GM18499 (cell line): ENCODE results near the gene CEP152.
"Not testable (repeated sequence)": the region's sequence is repeated elsewhere in the genome, so short reads cannot be mapped to it uniquely, and the experiment has no call there.

Experiments used
- ATAC-seq: cut with Tn5 transposase; IDR thresholded peaks from one replicate; pipeline ENCODE4 v1.9.1; 2021; ENCODE audit warnings: moderate number of reproducible peaks; ENCODE audit not compliant: insufficient read depth, unreplicated experiment

CEP152 gene

DNA sequence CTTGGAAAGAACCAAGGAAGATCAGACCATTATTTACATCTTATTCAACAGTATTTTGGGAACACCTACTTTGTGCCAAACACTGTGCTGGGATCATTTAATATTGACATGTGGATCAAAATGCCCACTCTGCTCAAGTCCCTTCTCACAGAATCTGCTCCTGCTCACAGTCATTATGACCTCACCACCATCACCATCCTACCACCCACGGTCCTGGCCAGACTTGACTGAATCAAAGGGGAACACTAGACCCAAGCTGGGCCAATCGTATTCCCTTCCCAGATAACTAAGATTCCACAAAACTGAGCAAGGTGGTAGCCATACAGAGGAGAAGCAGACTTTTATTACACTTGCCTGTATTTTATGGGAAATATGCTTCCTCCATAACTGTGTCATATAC lies 3.4 kb upstream of the CEP152 start:
- no peak for ATAC-seq

DNA sequence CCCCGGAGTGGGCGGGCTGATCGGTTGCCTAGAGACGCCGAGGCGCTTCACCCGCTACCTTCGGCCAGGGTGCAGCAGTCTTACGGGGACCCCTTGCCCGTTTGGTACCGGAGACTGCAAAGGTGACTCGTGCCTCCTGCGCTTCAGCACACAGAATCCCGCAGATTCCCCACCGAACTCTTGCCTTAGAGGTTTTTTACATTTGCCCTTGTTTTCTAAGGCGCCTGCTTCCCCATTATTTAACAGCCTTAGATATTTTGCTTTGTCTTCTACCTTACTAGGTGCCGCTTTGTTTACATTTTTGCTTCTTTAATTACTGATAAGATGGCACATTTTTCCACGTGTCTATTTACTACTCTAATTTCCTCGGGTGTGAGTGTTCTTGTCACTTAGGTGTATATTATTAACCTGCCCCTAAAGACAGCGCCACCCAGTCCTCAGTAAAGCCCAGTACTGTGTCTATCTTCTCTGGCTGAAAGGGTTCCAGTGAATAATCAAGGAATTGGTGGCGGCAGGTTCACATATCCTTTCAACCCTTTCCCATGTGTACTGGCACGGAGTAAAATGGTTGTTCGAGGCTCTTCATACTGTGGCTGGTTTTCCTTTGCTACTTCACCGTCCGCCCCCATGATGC lies 573 bp upstream of the CEP152 start:
- ATAC-seq, result no peak

DNA sequence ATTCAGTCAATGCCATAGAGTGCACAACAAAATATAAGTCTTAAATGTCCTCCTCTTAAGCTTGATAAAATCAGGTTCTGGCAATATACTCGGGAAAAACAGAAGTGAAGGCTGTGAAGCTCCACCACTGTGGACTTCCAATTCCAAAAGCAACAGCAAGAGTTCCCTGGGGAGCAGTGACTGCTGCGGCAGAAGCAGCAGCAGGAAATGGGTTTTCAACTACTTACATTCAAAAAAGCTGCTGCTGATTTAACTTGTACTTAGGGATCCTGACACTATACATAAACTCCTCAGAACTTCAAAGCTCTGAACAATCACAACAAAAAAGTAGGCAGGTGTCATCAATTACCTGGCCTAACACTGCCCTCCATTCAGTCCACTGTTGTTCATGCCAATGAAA lies 4.7 kb downstream of the CEP152 start:
- ATAC-seq, result no peak

DNA sequence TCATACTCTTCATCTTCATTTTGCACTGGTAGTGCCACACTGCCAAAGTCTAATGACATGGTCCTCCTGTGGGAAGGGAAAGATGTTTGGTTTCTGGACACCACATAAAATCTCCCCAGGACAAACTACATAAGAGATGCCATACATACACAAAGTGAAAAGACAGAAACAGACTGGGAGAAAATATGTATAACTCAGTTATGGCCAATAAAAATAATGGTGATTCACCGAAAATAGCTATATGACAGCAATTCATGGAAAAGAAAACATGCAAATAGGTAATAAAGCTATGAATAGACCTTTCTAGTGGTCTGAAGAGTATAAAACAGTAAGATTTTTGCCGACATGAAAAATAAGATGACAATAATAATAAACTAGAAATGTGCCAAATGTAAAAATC lies 5.3 kb downstream of the CEP152 start:
- ATAC-seq, result no peak

DNA sequence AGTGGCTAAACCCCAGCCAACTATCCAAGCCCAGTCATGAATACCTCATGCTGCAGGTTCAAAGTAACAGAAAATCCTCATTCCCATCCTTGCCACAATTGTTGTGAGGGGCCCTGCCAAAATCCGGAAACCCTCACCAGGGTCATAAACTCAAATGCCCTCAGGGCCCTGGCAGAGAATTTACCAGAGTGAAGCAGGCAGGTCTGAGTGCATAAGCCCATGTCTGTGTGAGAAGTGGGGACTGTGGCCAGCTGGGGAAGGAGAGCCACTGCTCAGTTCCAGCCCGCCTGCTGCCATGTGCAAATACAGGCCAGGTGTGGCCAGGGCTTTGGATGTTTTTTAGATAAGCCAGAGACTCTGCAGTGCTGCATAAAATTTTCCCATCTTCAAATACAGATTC lies 7.0 kb downstream of the CEP152 start:
- no peak for ATAC-seq

DNA sequence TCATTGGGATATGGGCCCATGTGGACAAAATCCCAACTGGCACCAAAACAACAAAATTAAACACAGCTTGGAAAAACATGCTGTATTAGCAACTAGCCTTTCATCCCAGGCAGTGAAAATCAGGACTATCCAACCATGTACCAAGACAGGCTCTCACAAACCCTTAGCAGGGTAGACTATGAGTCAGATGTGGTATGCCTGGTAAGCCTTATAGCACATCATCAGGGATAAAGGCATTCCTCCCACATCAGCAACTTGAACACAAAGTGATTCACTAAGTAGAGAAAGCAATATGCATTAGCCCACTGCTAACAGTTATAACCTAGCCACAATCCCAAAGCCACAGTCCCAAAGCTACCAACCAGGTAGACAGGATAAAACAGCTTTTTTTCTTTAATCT lies 8.0 kb downstream of the CEP152 start:
- ATAC-seq, result no peak

DNA sequence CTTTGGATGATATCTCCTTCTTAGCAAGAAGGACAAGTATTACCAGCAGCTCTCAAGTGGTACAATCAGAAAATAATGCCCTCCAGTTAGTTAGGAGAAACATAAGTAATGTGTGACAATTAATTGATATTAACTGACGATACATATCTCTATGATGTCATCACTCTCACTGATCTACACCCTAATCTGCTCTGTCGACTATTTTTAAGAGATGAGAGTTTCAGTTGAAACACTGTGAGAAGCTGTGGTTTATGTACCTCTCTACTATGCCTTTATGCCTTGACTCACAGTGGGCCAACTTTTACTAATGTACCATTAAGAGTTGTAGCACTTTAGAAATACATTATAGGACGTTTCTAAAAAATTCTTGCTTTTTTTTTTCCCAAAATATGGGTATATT lies 8.6 kb downstream of the CEP152 start:
- no peak for ATAC-seq

DNA sequence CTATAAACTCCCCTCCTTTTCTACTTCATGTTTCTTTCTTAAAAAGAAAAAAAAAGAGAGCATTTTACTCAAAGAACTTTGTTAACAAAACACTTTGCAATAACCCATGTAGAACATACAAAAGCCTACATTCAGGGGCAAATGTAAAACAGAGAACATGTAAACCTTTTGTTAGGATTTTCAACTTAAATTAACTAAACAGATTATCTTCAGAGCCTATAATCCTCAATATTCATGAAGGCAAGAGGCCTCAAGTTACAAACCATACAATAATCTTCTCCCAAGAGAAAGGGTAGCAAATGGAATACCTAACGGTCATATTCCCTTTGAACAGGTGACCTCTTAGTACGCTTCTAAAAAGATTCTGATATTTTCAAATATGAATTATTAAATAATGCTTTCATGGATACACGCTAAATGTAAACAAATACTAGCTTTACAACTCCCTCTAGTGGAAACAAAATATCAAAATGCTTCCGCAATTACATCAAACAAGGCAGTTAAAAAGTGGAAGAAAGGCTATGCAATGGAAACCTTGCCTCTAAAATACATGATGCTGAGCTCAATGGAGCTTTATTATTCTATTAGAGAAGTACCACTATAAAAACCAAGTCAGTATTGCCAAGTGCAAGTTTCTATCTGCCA lies 9.9 kb downstream of the CEP152 start:
- ATAC-seq, result no peak

DNA sequence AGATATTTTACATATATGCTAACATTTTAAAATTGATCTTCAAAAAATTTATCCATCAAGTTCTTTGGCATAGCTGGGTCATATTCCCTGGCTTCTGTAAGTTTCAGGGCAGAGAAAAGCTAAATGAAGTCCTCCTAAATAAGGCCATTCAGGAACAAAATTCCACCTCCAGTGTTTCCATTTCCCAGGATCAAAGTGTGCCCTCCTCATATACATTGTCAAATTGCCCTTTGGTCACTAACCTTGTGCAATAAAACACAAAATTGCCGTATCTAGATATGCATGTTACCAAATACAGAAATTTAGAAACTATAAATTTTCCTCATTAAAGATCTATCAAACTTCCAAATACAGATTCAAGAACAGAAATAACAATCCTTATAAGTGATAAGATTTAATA lies 10.6 kb downstream of the CEP152 start:
- no peak for ATAC-seq

DNA sequence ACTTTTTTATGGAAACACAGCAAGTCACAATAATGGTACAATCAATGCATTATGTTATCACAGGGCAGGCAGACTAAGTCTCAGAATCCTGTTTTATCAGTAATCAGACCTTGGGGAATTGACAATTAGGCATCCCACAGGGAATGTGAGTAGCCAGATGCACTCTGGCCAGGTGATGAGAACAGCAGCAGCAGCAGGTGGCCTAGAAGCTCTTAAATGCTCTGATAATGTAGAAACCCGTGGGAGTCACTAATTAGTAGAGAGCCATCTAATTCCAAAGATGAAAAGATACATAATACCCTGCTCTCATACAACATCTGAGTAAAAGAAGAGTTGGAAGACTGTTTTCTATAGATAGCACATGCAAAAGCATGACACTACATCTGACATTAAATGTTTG lies 12.6 kb downstream of the CEP152 start:
- no peak for ATAC-seq

DNA sequence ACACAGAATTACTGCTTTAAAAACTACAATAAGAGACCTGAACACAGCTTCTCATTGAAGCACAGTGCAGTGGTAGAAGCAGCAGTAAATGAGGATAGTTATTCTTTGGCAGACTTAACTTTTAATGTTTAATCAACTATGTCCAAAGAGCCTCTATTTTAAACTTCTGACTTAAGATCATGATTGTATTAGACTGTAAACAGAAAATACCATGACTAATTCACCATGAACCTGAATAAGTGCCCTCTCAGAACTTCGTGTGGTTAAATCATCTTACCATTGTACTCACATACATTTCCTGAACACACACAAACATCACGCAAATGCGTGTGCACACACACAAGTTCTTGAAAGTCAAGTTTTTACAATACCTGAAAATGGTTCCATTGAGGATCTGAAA lies 13.9 kb downstream of the CEP152 start:
- no peak for ATAC-seq

DNA sequence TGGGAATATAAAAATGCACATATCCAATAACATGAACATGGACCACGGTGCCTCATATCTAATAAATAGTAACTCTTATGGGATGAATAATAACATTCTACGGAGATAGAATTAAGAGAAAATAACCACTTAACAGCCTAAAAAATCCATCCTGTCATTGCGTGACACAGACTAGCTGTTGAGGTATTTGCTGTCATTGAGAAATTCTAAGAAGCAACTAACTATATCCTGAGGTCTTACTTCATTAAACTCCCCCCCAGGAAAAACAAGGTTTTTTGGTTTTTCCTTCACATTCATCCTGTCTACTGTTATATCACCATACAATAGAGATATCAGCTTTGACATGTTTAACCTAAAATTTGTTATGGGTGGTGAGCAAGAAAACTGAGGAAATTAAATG lies 14.3 kb downstream of the CEP152 start:
- ATAC-seq, result no peak

DNA sequence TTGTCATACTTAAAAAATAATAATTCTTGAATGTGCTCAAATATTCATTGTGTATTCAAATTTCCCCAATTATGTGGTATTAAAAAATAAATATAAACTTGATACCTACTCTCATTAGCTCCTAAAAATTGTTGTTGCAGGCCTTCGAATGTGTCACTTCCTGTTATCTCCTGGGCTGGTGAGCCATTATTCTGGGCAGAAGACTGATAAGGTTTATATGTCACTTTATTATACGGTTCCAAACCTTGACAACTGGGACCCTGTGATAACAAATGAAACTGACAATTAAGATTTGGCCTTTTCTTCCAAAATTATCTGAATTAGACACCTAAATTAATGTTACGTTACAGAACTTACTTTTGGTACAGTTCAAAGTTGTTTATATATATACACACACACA lies 15.0 kb downstream of the CEP152 start:
- ATAC-seq, result no peak

DNA sequence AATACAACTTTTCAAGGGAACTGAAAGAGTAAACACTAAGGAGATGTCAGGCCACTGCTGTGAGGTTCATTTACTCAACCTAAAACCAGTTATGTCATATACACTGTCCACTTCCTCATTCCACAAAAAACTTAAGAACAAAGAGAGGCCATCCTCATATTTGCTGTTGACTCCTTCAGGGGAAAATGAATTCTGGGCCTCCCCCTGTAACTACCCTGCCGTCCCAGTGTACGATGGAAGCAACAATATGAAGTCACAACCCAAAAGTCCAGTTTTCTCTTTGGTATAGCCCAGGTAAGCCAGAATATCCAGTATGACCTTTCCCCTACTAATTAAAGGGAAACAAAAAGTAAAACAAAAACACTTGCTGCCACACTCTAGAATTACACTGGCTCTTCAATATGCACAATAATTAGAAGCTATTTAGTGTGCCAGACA lies 16.2 kb downstream of the CEP152 start:
- peak; percentile 69 for ATAC-seq

DNA sequence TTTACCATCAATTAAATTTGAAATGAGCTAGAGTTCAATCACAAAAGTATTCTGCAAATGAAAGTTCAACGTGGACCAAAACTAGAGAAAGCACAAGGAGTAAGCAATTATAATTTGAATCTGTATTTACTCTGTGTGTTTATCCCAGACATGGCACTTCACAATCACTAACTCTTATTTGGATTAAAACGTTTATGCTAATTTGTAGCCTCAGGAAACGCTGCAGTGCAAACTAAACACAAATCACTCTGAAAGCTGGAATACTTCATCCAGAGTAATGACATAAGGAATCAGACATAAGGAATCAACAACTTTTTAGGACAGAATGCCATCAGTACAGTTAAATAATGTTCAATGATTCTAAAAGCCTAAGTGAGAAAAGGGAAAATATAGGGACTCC lies 18.5 kb downstream of the CEP152 start:
- no peak for ATAC-seq

DNA sequence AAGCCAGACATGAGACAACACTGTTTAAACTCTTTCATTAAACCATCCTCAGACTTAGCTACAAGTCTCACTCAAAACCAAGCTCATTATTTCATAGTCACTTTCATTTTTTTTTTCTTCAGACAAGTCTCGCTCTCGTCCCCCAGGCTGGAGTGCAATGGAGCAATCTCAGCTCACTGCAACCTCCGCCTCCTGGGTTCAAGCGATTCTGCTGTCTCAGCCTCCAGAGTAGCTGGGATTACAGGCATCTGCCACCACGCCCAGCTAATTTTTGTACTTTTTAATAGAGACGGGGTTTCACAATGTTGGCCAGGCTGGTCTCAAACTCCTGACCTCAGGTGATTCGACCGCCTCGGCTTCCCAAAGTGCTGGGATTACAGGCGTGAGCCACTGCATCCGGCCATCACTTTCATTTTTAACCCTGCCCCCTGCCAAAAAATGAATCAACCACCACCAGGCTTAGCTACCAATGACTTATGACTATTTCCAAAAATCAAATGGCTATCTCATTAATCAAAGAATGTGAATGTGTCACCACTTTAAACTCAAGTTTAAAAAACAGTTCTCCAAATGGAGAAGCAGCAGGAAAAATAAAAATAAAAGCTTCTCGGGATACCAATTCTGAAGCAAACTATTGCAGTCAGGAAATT lies 20.3 kb downstream of the CEP152 start:
- not testable (repeated sequence) for ATAC-seq

DNA sequence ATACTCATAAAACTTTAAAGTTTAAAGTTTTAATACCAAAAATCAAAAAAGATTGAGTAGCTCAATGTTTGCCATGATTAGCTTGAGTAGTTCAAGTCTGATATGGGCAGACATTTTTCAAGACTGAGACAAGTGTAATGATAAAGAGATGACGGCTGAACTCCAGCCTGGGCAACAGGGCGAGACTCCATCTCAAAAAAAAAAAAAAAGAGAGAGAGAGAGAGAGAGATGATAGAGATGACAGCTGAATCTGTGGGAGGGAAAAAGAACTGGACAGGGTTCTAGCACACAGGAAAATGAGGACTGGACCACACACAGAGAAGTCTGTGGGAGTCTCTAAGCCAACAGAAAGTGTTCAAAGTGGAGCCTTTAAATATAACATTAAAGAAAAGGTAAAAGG lies 25.2 kb downstream of the CEP152 start:
- no peak for ATAC-seq

DNA sequence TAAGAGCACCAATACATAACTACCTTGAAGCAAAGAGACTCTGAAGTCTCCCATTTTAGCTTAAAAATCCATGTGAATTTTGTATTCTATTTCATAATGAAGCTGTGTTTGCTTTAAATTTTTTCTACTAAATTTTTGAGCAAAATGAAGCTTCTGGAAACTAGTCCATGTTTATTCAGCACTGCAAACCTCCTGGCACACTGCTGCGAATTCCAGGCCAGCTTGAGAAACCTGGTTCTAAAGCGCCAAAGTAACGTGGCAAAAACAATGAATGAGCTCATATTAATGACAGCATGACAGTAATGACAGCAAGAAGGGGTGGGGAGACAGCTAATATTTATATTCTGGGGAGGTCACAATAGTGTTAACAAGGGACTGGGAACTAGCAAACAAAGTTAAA lies 25.7 kb downstream of the CEP152 start:
- no peak for ATAC-seq

DNA sequence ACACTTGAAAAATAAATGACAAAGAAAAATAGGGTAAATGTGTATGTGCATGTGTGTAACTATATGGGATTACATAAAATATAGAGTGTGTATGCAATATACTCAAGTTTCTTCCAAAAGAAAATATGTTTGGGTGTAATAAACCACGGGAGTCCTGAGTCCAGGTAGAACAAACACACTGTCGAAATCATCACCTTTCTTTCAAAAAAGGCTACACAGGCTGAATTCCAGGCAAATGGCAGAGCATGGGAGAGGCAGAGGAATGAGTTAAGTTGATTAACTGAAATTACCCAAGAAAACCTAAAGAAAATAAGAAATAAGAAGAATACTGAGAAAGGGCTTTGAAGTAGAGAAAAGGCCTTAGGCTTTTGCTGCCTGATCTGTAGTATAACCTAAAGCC lies 26.1 kb downstream of the CEP152 start:
- no peak for ATAC-seq

DNA sequence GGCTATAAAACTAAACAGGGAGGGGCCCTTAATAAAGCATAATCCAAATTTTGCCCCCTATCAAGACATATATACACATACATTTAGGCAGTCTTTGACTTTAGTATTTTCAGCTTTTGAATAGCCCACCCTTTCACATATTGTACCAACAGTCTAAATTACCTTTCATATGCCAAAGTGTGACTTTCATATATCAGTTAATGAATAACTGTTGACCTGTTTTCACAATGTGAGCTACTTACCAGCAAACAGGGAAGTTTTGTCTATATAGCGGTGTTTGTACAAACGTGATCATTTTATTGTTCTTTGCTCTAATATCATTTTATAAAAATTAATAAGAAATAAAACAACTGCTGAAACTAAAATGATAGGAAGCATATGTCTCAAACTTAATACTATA lies 28.0 kb downstream of the CEP152 start:
- no peak for ATAC-seq

DNA sequence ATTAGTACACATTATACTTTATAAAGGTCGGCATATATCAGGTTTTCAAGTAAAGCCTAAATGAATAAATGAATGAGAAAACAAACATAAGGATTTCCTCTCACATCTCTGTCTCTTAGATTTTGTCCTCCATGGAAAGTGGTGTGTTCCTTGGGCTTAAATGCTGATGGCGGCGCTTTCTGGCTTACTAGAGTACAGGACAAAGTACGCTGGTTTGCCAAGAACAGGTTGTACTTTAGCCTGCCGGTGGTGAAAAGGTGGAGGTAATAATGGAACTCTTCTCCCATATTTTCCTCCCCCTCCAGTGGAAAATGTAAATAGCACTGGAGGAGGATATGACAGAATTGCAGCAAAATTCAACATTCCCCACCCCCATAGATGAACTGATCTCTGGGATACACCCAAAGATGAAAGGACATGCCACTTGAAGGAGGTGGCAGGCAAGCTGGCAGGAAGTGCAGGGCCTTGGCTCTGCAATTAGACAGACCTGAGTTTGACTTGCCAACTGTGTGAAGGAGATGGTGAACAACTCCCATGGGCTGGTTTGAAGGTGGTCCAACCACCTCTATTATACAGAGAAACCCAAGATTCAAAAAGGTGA lies 29.3 kb downstream of the CEP152 start:
- no peak for ATAC-seq

DNA sequence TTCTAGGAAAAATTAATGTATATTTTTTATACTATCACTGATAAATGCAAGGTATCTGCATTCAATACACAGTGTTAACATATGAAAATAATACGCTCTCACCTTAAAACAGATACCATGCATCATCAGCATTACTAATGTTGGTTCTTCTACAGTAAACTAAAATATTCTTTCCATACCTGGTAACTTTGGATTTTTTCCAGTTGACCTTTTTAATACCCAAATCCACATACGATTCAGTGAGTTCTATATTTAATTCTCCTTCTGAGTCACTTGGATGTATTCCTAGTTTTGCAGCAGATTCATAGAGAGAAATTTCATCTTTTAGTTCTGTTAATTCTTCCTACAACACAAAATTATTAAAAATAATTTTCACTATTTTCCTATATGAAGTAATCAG lies 29.9 kb downstream of the CEP152 start:
- ATAC-seq, result no peak
